Upper lobe of left lung (tissue), 6 donors: ENCODE data around the gene STYXL1. TPM values are rescaled to one million over a fixed set of nuclear protein-coding genes. Genes with fewer than 3 reads are reported as not detected.
A peak's percentile ranks its signal among the peaks of the same experiment; 100 is the strongest.
"Not testable (repeated sequence)": the region's sequence is repeated elsewhere in the genome, so short reads cannot be mapped to it uniquely, and the experiment has no call there.

Experiments used
- ATAC-seq, 2 donors: fragments of 200-7000 bp; cut with Tn5 transposase; one replicate each; pipeline ENCODE4 v1.9.1; 2022; ENCODE audit warnings: mild to moderate bottlenecking in 2 of 2, moderate library complexity in 2 of 2; ENCODE audit not compliant: low FRiP score in 2 of 2
- DNase-seq, 2 donors: peaks; one replicate each; pipeline ENCODE4 v3.0.0-alpha.2; 2019 to 2020
- H3K27ac ChIP-seq, 4 donors: fragments of 200-600 bp; sonication (generic); one replicate each; pipeline ENCODE4 v1.5.1; 2016 to 2019
- H3K27me3 ChIP-seq, 4 donors: fragments of 200-600 bp; sonication (generic); one replicate each; pipeline ENCODE4 v1.5.1; 2017 to 2019
- H3K36me3 ChIP-seq, 4 donors: fragments of 200-600 bp; sonication (generic); one replicate each; pipeline ENCODE4 v1.5.1; 2016 to 2019
- H3K4me1 ChIP-seq, 4 donors: fragments of 200-600 bp; sonication (generic); one replicate each; pipeline ENCODE4 v1.5.1; 2018 to 2019
- H3K4me3 ChIP-seq, 4 donors: fragments of 200-600 bp; sonication (generic); one replicate each; pipeline ENCODE4 v1.5.1; 2017 to 2019; ENCODE audit warnings: mild to moderate bottlenecking in 2 of 4, moderate library complexity in 1 of 4
- H3K9me3 ChIP-seq, 4 donors: fragments of 200-600 bp; sonication (generic); one replicate each; pipeline ENCODE4 v1.5.1; 2018 to 2019
- CTCF ChIP-seq, 6 experiments: fragments of 450-650 bp in 4 of 6; fragments of 200-600 bp in 2 of 6; sonication (generic) in 2 of 6; IDR thresholded peaks; one replicate each; pipeline ENCODE4 v1.5.1; 2016 to 2019; ENCODE audit warnings: antibody characterized with exemption in 6 of 6
- EP300 ChIP-seq, 4 donors: sonication (generic); formaldehyde crosslinking; IDR thresholded peaks; one replicate each; pipeline ENCODE4 v1.5.1; 2017; ENCODE audit warnings: antibody characterized with exemption in 4 of 4, control low read depth in 2 of 4
- POLR2A ChIP-seq, 4 donors: fragments of 450-650 bp; IDR thresholded peaks; one replicate each; pipeline ENCODE4 v1.5.1; 2016 to 2017; ENCODE audit warnings: antibody characterized with exemption in 4 of 4, mild to moderate bottlenecking in 2 of 4
- POLR2AphosphoS5 ChIP-seq, 2 donors: sonication (generic); formaldehyde crosslinking; IDR thresholded peaks; one replicate each; pipeline ENCODE4 v1.5.1; 2017; ENCODE audit warnings: antibody characterized with exemption in 2 of 2
- WGBS, 2 donors: methylation state at CpG; one replicate each; pipeline ENCODE4 v1.1.5; 2017 to 2018; 5-methylcytosine and 5-hydroxymethylcytosine counted together
- total RNA-seq, 6 donors: library from RNA; depleted of rRNA in 4 of 6; stranded (reverse); fragments of >200 nt in 4 of 6; gene quantifications; one replicate each; pipeline versions ENCODE4 v1.1.0 to v1.2.1, GENCODE V29; 2016 to 2021
- donor health status: DM: no; HTN: no; CAD: no; lungs with moderate emphysema.
- donor health status: DM: no; HTN: yes; CAD: no; lungs with severe emphysema.

STYXL1 gene
- total RNA-seq, 6 donors from 2014 or later: 11.1 to 71.2 (median 23.5) TPM

DNA sequence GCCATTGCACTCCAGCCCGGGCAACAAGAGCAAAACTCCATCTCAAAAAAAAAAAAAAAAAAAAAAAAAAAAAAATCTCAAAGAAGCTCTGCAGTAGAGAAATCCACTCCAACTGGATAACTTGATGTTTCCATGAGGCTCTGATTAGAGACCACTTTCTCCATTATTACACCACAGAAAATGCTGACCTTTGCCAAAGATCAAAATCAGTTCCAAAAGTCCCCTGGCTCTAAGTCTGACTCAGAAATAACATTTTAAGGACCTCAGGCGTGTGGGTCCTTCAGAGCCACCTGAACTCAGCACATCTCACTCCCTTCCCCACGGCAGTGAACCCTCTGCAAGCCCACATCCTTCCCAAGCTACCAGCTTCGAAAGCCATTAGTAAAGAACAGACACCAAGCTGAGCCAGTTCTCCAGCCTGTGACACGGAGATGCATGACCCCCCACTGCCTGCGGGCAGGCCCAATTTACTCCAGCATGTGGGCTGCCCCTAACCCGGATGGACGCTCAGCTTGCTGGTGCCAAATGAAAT lies 39.6 kb downstream of the STYXL1 start:
- Histone ChIP-seq H3K4me3 (no peak overlapping the region), H3K27ac (peak overlapping the region in 2 of 4 donors; percentile 43 to 64), H3K9me3 (no peaks in the 10 kb centered on the region), H3K36me3 (peaks cover 2 to 28% (median 15%) of the 10 kb centered on the region in 4 donors), H3K4me1 (peaks cover 18 to 35% (median 31%) of the 10 kb centered on the region in 4 donors), H3K27me3 (no peaks in the 10 kb centered on the region)
- ATAC-seq: no peak
- TF ChIP-seq POLR2AphosphoS5 (IDR thresholded peaks at IDR 0.05): no peak
- TF ChIP-seq CTCF (IDR thresholded peaks at IDR 0.05): no peak
- no peak for TF ChIP-seq POLR2A (IDR thresholded peaks at IDR 0.05)
- TF ChIP-seq EP300 (IDR thresholded peaks at IDR 0.05): no peak
- DNase-seq: no peak
- WGBS, 2 donors: 67 to 70% methylated on average over 8 of the region's 8 CpGs

DNA sequence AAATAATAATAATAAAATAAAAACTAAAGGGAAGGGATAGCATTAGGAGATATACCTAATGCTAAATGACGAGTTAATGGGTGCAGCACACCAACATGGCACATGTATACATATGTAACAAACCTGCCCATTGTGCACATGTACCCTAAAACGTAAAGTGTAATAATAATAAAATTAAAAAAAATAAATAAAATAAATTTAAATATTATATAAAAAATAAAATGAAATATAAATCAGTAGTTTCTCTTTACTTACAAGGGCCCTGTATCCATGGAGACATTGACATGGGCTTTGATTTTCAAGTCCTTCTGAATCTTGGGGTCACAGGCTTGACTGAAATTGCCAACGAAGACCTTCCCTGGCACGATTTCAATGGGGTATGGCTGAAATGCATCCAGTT lies 42.8 kb downstream of the STYXL1 start:
- H3K4me1 ChIP-seq: peaks cover 8 to 18% (median 16%) of the 10 kb centered on the region in 4 donors
- H3K9me3 ChIP-seq, DNase-seq, H3K27me3 ChIP-seq, ATAC-seq, H3K27ac ChIP-seq, H3K4me3 ChIP-seq: not testable (repeated sequence)
- peaks cover 2 to 39% (median 22%) of the 10 kb centered on the region in 4 donors for H3K36me3 ChIP-seq
- WGBS, 2 donors: 95 to 96% methylated on average over 4 of the region's 4 CpGs

DNA sequence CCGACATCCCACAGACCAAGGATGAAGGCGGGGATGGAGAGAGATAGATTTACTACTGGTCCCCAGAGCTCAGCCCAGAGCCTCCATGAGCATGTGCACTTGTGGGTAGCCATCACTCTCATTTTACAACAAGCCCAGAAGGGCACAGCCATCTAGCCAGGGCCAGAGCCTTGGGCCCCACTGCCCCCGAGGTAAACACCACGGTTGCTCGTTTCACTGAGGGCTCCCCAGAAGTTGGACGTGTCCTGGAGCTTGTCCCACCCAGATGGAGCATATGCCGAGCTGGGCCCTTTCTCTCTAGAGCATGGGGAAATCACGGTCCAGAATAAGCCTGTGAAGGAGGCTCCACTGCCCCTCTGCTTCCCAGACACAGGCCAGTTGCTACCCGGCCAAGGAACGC lies 44.4 kb downstream of the STYXL1 start:
- peaks cover 2 to 39% (median 22%) of the 10 kb centered on the region in 4 donors for H3K36me3 ChIP-seq
- 92 to 97% methylated on average over 8 to 10 of the region's 10 CpGs for WGBS, 2 donors
- DNase-seq (no peak), ATAC-seq (no peak)
- peaks cover 1 to 3% (median 2%) of the 10 kb centered on the region in 4 donors for H3K4me1 ChIP-seq
- no peaks in the 10 kb centered on the region for H3K27me3 ChIP-seq
- no peak overlapping the region for H3K4me3 ChIP-seq
- H3K9me3 ChIP-seq: no peaks in the 10 kb centered on the region
- H3K27ac ChIP-seq: no peak overlapping the region
- TF ChIP-seq POLR2A (IDR thresholded peaks at IDR 0.05): no peak
- no peak for TF ChIP-seq POLR2AphosphoS5 (IDR thresholded peaks at IDR 0.05)
- no peak for TF ChIP-seq EP300 (IDR thresholded peaks at IDR 0.05)
- no peak for TF ChIP-seq CTCF (IDR thresholded peaks at IDR 0.05)

- H3K36me3 ChIP-seq: peaks cover 2 to 39% (median 22%) of the 10 kb centered on the region in 4 donors
- WGBS, 2 donors: 96 to 100% methylated on average over 3 of the region's 3 CpGs
- DNase-seq: no peak
Measured at GRCh38 chr7:76002822-76003221, 45.0 kb downstream of the STYXL1 start.

GRCh38 chr7:76002139-76002538 lies 45.7 kb downstream of the STYXL1 start:
- no peaks in the 10 kb centered on the region for H3K4me1 ChIP-seq
- no peak overlapping the region for H3K4me3 ChIP-seq
- H3K27ac ChIP-seq: no peak overlapping the region
- TF ChIP-seq EP300 (IDR thresholded peaks at IDR 0.05) (no peak), POLR2A (IDR thresholded peaks at IDR 0.05) (no peak), POLR2AphosphoS5 (IDR thresholded peaks at IDR 0.05) (no peak)
- ATAC-seq (no peak), DNase-seq (no peak)
- H3K9me3 ChIP-seq: no peaks in the 10 kb centered on the region
- 88 to 89% methylated on average over 6 of the region's 6 CpGs for WGBS, 2 donors
- no peaks in the 10 kb centered on the region for H3K27me3 ChIP-seq
- peaks cover 2 to 39% (median 22%) of the 10 kb centered on the region in 4 donors for H3K36me3 ChIP-seq

More at GRCh38 chr7:76002822-76003221, 45.0 kb downstream of the STYXL1 start:
- no peak overlapping the region for H3K27ac ChIP-seq
- no peaks in the 10 kb centered on the region for H3K4me1 ChIP-seq
- no peak overlapping the region for H3K4me3 ChIP-seq
- no peak for ATAC-seq
- H3K27me3 ChIP-seq: no peaks in the 10 kb centered on the region
- no peak for TF ChIP-seq POLR2AphosphoS5 (IDR thresholded peaks at IDR 0.05)
- no peak for TF ChIP-seq CTCF (IDR thresholded peaks at IDR 0.05)
- no peak for TF ChIP-seq EP300 (IDR thresholded peaks at IDR 0.05)
- no peak for TF ChIP-seq POLR2A (IDR thresholded peaks at IDR 0.05)
- no peaks in the 10 kb centered on the region for H3K9me3 ChIP-seq

DNA sequence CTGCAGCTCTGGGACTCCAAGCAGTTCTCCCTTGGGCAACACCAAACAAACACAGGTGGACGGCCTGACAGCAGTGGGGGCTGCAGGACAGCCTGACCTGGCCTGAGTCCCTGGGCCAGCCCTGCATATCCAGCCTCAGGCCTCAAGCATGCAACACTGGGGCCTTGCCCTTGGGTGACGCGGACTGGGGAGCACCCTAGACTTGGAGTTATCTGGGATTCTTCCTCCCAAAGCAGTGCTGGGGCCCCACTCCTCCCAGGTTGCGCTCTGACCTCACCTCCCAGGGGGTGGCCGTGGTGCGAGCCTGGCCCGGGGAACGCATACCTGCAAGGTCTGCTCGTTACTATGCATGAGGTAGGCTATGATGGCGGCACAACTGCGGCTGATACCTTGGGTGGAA lies 47.2 kb downstream of the STYXL1 start:
- H3K9me3 ChIP-seq: no peaks in the 10 kb centered on the region
- WGBS, 2 donors: 89 to 98% methylated on average over 7 to 11 of the region's 11 CpGs
- peaks cover 2 to 36% (median 20%) of the 10 kb centered on the region in 4 donors for H3K36me3 ChIP-seq
- ATAC-seq: peak in 1 of 2 donors; percentile 18
- no peak for TF ChIP-seq EP300 (IDR thresholded peaks at IDR 0.05)
- no peak for TF ChIP-seq CTCF (IDR thresholded peaks at IDR 0.05)
- TF ChIP-seq POLR2A (IDR thresholded peaks at IDR 0.05): no peak
- no peak for TF ChIP-seq POLR2AphosphoS5 (IDR thresholded peaks at IDR 0.05)
- H3K27ac ChIP-seq: no peak overlapping the region
- DNase-seq: no peak
- no peak overlapping the region for H3K4me3 ChIP-seq
- no peaks in the 10 kb centered on the region for H3K27me3 ChIP-seq
- H3K4me1 ChIP-seq: no peaks in the 10 kb centered on the region
